ENCODE results near the gene RGS17.
A peak's percentile ranks its signal among the peaks of the same experiment; 100 is the strongest.

The RGS17 gene

DNA sequence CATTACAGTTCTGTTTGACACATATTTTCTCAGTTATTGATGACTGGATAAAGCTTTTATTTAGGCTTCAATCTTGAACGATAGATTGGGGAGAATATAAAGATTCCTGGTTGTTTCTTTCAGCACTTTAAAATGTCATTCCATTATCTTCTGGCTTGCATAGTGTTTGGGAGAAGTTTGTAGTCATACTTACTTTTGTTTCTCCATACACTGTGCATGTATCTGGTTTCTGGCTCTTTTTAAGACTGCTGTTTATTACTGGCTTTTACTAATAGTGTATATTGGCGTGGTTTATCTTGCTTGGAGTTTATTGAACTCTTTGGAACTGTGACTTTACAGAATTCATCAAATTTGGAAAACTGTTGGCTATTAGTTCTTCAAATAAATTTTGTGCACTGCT lies 49.2 kb downstream of the RGS17 start:
- FAIRE-seq = no peak

DNA sequence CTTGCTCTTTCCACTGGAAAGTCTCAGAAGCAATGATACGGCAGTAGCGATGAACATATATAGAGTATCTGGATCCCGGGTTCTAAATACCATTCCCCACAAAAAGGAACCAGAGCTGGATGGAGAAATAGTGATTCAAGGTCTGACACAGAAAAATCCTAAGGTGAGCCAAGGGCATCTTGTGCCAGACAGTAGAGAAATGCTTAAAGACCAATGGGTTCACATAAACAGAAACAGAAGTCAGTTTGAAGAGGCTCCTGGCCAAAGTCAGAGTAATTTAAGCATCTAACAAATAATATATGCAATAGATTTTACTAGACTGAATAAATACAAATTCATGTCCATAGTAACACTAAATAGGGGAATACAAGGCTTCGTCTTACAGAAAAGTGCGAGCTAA lies 54.7 kb downstream of the RGS17 start:
- no peak for FAIRE-seq

DNA sequence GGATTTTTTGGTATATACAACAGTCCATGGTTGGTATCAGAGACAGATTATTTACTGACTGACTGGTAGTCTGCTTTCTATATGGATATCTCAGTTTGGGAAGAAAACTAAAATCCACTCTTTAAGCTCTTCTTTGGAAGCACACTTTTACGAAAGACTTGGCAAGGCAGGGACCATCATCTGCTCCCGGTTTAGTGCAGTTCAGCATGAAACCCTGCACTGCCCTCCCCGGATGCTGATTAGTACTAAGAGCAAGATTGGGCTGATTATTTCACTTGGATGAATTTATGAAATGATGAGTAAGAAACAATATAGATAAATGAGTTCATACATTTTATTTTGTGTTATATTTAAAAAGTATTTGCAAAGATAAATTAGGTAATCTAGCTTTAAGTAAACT lies 56.3 kb downstream of the RGS17 start:
- FAIRE-seq = no peak

DNA sequence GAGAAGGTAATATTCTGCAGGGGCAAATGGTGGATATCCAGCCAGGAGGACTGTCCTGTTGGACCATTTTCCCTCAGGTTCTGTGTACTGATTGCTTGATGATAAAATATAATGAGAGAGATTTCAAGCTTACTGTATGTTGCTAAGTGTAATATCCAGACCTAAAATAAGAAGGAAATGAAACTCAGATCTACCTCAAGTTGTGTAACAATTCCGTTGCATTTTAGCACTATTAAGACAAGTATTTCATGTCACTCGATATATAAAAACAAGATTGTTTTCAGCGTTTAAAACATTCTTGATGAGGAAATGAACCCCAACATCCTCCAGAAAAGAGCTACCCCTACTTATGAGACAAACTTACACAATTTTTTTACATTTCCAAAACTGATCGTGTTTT lies 57.2 kb downstream of the RGS17 start:
- no peak for FAIRE-seq

DNA sequence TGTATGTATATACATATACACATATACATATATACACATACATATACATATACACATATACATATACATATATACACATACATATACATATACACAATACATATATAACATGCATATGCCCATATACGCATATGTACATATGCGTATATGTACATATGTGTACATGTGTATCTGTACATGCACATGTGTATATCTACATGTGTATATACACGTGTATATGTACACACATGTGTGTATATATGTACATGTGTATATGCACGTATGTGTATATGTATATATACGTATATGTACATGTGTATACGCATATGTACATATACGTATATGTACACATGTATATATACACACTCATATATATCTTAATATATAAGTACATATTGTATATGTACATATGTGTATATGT lies 60.3 kb downstream of the RGS17 start:
- FAIRE-seq = no peak

DNA sequence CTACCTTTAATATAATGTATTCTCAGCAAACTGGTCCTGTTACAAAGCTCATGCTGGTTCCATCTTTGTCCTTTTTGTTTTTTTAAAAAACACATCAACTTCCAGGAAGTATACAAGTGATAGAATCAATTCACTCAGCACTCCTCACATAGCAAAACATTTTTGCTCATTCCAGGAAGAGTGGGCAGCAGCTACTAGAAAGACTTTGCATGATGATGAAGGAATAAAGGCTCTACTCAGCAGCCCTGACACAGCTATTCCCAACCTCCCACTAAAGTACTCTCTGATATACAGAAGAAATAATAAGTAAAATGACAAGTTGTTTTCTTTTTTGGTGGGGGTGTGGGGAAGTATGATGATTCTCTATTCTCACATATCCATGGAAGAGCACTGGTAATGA lies 61.2 kb downstream of the RGS17 start:
- no peak for FAIRE-seq

DNA sequence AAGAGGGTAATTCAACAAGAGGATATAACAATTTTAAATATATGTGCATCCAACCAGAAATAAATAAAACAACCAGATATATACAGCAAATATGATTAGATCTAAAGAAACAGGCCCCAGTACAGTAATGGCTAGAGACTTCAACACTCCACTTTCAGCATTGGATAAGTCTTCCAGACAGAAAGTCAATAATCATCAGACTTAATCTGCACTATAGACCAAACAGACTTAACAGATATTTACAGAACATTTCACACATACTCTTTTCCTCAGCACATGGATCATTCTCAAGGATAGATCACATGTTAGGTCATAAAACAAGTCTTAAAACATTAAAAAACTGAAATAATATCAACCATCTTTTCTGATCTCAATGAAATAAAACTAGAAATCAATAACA lies 65.9 kb downstream of the RGS17 start:
- FAIRE-seq = no peak

DNA sequence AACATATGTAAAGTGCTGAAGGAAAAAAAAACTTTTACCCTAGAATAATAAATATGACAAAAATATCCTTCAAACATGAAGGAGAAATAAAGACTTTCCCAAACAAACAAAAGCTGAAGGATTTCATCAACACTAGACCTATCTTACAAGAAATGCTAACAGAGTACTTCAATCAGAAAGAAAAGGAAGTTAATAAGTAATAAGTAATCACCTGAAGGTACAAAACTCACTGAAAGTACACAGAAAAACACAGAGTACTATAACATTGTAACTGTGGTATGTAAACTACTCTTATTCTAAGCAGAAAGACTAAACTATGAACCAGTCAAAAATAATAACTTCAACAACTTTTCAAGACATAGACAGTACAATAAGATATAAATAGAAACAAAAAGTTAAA lies 67.1 kb downstream of the RGS17 start:
- no peak for FAIRE-seq

DNA sequence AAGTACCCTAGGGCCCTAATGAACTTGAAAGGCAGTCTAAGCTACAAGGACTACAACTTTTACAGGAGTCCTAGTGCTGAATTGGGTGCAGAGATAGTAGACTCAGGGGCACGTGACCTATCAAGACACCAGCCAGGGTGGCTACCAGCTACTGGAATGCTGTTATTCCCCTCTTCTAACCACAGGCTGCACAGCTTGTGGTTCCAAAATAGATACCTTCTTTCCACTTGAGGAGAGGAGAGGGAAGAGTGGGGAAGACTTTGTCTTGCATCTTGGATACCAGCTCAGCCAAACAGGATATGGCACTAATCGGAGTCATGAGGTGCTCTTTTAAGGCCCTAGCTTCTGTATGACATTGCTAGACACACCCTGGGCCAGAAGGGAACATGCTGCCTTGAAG lies 68.6 kb downstream of the RGS17 start:
- no peak for FAIRE-seq

DNA sequence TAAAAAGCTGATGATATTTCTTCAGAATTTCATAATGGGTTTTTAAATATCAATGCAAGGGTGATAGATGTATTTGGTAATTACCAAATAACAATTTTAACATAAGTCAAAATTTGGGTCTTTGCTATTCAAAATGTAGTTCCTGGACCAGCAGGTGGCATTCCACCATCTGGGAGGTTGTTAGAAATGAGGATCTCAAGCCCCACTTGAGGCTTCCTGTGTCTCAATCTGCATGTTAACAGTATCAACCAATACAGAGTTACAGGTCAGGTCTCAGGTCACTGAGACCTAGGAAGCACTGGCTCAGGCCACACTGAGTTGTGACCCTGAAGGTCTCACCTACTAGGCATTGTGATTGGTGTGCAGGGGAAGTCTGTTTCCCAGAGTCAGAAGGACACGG lies 71.3 kb downstream of the RGS17 start:
- no peak for FAIRE-seq

DNA sequence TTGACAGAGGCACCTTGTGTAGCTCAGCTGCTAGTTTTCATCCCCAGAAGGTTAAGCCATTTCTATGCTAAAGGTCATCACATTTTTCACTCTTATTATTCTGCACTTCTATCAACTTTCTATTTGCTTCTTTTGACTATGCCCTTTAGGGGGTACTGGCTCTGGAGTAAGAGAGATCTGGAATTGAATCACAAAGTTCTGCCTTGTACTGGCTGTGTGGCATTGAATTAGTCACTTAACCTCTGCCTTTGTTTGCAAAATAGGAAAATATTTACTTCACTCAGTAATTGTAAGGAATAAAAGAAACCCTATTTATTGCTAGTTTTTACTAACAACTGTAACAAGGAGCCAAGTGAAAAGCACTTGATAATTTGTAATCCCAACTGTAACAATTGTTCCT lies 71.8 kb downstream of the RGS17 start:
- no peak for FAIRE-seq

DNA sequence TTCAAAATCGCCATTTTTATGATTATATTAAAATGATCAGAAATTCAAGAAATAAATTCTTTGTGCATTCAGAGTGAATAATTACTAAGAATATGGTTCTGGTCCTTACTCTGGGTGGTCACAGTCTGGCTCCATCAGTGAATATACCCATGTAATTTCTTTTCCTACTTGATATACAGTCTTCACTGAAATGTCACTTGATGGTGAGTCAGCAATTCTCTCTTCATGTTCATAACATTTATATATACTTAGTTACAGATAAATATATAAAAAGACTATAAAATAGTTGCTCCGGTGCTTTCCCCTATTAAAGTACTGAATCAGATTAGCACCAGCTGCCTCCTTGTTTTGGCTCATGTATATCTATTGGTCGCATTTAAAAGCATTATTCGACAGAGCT lies 72.2 kb downstream of the RGS17 start:
- FAIRE-seq = no peak

DNA sequence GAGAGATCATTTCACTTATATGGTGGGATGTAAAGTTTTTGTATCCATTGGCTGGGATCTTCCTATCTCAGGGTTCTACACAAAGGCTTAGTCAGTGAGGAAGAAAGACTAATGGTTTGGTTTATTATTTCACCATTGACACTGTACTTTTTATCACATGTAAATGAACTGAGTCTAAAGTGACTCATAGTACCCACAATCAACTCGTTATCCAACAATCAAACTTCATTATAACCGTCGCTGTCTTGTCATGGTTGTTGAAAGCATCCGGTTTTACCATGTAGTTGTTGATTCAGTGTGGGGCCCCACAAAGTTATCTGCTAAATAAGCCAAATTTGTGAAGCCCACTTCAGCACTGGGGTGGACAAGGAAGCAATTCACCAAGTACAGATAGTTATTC lies 72.8 kb downstream of the RGS17 start:
- FAIRE-seq = no peak

DNA sequence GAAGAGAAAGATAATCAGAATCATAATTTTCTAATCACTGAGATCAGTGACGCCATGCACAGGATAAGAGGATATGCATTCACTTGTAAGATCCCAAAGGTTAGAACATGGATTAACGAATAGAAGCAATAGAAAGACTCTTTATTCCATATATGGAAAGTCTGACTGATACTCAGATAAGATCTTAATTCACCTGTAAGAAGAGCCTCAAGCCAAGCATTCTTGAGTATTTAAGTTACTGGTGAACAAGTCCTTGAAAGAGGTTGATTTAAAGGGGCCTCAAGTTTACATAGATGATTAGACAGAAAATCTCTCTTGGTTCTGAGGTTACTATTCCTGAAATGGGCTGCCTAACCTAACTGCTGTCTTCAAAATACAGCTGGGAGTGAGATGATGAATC lies 74.8 kb downstream of the RGS17 start:
- no peak for FAIRE-seq

DNA sequence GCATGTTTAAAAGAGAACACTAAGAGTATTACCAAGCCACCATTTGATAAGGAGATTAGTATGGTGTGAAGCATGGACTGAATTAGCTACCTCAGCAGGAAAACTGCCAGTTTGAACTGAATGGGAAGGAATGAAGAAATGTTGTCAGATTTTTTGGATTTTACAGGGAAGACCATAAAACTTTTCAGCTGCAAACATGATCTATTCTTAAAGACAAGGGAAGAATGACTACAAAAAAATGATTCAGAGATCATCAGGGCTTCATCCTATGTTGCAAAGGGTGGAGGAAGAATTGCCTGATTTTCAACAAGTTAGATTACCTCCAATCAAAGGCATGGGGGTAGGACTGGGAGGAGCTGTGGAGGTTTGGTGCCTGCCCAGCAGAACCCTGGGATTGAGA lies 79.3 kb downstream of the RGS17 start:
- FAIRE-seq = no peak

DNA sequence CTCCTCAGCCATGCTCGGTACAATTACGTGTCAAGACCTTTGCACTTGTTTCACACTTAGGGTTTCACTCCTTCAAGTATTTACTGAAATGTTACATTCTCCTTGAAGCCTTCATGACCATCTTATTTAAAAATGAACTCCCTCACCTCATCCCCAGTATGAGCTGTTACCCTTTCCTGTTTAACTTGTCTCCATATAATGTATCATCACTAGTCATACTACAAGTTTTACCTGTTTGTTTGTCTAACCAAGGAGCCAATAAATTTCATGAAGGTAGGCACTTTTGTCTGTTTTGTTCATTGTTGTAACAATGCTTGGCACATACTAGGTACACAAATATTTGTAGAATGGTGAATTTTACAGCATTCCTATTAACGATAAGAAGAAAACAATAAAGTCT lies 82.5 kb downstream of the RGS17 start:
- no peak for FAIRE-seq

DNA sequence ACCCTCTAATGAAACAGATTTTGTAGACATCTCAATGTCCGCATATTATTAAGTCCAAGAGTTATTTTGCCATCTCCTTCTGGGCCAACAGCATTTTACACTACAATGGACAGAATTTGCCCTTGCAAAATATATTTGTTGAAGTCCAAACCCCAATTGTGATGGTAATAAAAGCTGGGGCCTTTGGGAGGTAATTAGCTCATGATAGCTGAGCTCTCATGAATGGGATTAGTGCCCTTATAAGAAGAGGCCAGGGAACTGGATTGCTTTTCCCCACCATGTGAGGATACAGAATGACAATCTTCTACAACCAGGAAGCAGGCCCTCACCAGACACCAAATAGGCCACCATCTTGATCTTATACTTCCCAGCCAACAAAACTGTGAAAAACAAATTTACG lies 83.7 kb downstream of the RGS17 start:
- FAIRE-seq = no peak

DNA sequence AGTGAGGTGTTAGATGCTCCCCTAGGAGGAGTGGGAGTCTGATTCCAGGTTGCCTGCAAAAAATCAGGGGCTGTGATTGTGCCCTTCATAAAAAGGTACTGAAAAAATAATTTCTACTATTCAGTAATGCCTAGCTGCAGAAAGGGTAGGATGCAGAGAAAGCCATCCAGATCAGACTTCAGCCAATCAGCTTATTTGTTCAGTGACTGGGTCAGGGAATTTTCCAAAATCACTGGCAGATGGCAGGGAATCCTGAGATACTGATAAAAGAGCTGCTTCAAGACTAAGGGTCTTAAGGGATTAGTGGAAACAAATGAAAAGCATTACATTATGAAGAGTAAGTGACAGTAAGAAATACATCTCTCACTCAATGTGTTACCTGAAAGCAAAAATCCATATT lies 85.8 kb downstream of the RGS17 start:
- FAIRE-seq = no peak

DNA sequence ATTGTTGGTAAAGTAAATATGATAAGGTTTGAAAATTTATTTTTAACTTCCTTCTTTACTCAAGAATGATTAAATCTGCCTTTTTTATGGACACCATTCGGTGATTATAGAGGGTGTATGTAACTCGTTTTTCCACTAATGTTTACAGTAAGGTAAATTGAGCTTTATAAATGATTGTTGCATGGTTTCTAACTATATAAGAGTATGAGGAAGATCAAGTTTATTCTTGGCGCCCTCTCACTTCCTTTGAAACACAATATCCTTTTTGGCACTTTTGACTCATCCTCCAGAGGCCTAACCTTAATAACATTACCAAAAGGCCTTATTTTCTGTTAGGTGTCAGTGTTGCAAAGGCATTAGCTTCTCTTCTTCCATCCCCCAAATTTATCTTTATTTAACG lies 86.8 kb downstream of the RGS17 start:
- FAIRE-seq = no peak

DNA sequence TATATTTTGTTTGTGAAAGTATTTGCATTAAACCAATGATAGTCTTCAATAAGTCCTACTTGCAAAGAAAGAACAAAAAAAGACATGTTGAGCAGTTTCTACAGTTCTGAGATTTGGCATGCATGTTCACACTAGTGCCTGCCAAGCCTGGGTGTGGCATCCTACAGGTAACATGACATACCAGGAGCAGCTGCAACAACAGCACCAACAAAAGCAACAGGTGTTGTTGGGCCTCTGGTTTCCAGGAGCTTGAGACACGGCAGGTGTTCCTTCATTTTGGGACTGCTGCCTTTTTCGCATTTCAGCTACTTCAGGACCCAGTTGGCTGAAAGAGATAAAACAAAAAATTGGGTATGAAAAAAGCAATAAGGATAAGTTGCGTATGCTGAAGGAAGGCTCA lies 87.4 kb downstream of the RGS17 start:
- FAIRE-seq = no peak

DNA sequence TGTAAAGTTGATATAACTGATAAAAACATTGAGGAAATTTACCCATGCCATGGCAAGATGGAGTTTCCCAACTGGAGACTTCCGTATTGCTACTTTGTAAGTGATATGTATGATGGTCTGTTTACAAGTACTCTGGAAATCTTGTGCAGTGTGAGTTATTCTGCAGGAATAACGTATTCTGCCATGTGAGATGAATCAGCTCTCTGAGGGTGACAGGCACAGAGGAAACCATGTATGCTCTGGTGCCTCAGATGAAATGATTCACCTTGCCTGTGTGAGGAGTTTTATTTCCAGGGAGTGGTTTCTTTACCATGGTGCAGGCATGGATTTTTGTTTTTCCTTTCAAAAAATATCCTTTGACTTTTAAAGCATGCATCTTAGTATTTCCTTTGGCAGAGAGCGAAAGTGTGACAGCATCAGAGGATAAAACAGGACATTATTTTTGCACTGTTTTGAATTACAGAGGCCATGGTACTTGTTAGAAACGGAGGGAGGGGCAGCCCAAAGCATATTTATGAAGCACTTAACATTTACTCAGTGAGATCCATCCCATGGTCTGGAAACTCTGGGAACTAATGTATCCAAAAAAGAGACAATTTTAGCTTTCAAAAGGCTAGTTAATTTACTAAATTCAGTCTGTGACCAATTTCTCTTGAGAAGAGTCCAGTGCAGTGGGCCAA lies 92.6 kb downstream of the RGS17 start:
- FAIRE-seq = no peak

DNA sequence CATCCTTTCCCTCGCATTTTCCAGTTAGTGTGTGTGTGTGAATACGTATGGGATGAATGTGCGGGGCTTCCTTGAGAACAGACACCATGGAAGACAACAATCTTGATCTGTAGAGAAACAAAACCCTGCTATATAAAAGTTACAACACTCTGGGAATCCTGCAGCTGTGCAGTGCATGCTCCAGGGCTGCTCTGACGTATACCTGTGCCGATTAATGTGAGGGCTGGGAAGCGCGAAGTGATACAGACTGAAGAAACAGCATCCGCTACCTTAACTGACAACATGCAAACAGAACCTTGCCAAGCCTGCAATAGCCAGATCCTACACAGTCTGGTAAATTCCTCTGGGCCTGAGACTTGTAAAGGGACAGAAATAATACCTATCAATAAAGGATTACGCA lies 96.9 kb downstream of the RGS17 start:
- no peak for FAIRE-seq

DNA sequence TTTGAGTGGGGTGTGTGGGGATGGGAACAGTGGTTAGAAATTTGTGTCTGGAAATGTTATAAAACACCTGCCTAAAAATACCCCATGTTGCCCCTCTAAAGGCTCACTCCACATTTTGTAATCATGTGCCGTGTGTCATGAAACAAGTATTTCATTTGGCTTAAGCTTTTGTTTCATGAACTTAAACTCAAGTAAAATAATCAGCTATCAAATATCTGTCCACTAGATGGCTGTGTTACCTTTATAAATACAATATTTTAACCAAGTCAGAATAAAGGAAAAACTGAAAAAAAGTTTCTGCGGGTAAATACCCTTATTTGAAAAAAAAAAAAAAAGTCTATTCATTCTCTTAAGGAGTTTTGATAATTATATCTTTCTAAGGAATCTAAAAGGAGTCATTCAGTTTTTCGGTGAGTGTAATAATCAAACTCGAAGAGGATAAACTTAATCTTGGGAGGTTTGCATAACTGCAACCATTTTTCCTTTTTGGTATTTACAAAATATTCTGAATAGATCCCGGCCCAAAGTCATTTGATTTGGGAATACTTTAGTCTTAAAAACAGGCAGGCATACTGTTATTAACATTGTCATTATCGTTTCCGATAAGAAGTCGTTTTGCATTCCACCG lies 98.7 kb downstream of the RGS17 start:
- FAIRE-seq = peak; percentile 99

DNA sequence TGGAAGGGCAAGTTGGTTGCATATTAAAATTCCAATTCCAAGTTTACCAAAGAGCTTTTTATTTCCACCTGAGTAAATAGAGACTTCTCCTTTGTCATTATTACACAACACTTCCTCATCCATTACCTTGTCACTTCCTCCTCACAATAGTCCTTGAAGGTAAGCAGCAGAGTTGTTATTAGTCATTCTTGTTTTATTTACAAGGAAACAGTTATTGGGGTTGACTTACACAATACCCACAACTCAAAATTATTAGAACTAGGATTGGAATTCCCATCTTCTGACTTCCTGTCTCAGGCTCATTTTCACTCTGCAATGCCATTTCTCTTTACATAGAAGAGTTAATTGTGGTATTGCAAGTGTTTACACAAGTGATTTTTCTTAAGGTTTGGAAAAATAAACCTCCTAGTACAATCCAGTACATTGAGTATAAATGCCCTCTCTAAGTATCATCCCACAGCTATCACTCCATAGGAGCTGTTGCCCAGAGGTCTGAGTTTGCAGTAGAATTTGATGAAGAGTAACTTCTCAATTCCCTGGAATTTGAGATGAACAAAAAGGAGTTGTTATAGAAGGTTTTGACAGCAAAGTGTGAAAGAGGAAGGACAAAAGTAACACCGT lies 99.6 kb downstream of the RGS17 start:
- no peak for FAIRE-seq

DNA sequence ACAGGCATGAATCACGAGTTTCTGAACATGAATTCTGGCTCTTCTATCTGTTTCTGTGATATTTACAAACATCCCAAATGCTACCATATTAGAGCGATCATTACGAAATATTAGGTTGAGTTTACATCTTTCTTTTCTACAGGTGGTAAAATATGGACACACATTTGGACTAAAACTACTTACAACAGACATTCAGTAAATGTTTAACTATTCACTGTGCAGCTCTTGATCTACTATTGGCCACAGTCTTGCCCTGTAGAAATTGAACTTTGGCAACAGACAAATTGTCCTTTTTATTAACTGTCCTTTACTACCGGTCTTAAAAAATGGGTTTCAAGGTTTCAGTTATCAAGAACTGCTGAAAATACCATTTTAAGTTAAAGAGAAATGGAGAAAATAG lies 102.1 kb downstream of the RGS17 start:
- FAIRE-seq = no peak
